NCI-H1694 treated with DMSO at 0.1 percent for 48 hours (cell line): ENCODE measurements around the gene KCTD15.

Experiments
- DNase-seq: peaks from one replicate; lab custom pipeline; 2025; lab: John Stamatoyannopoulos, UW

The KCTD15 gene

GRCh38 chr19:33771384-33772101 lies 25.1 kb upstream of the KCTD15 start:
- peak; percentile 58 for DNase-seq

GRCh38 chr19:33772102-33772857 lies 24.4 kb upstream of the KCTD15 start:
- DNase-seq: no peak

GRCh38 chr19:33772858-33773180 lies 23.9 kb upstream of the KCTD15 start:
- DNase-seq: no peak

GRCh38 chr19:33773704-33774624 lies 22.7 kb upstream of the KCTD15 start:
- DNase-seq: no peak

GRCh38 chr19:33774751-33775150 lies 21.9 kb upstream of the KCTD15 start:
- DNase-seq: no peak

GRCh38 chr19:33775731-33776487 lies 20.8 kb upstream of the KCTD15 start:
- DNase-seq: no peak

GRCh38 chr19:33777351-33777750 lies 19.3 kb upstream of the KCTD15 start:
- DNase-seq: no peak

GRCh38 chr19:33777753-33778088 lies 18.9 kb upstream of the KCTD15 start:
- no peak for DNase-seq

- DNase-seq: peak; percentile 67
Measured at GRCh38 chr19:33778089-33778791, 18.4 kb upstream of the KCTD15 start.

- no peak for DNase-seq
Measured at GRCh38 chr19:33779849-33780248, 16.8 kb upstream of the KCTD15 start.

GRCh38 chr19:33780251-33780650 lies 16.4 kb upstream of the KCTD15 start:
- no peak for DNase-seq

GRCh38 chr19:33780746-33781145 lies 15.9 kb upstream of the KCTD15 start:
- no peak for DNase-seq

GRCh38 chr19:33781415-33781935 lies 15.2 kb upstream of the KCTD15 start:
- DNase-seq: no peak

GRCh38 chr19:33781996-33782395 lies 14.7 kb upstream of the KCTD15 start:
- DNase-seq: no peak

- DNase-seq: no peak
Measured at GRCh38 chr19:33784432-33784831, 12.2 kb upstream of the KCTD15 start.

- no peak for DNase-seq
Measured at GRCh38 chr19:33785795-33786194, 10.9 kb upstream of the KCTD15 start.

GRCh38 chr19:33788676-33789075 lies 8.0 kb upstream of the KCTD15 start:
- no peak for DNase-seq

GRCh38 chr19:33789344-33789743 lies 7.3 kb upstream of the KCTD15 start:
- DNase-seq: no peak

- DNase-seq: peak; percentile 70
Measured at GRCh38 chr19:33794683-33795369, 1.8 kb upstream of the KCTD15 start.

- DNase-seq: peak; percentile 75
Measured at GRCh38 chr19:33795370-33796163, 1.1 kb upstream of the KCTD15 start.
